Measurements from ENCODE around the gene EPHB3. TPM values are rescaled to one million over a fixed set of nuclear protein-coding genes. Genes with fewer than 3 reads are reported as not detected.

EPHB3 gene
- total RNA-seq, 3 donors from 2014 or later (not counting 1 experiment from before 2014, with no cell fraction given), result not detected

- Histone ChIP-seq H3K9me3 (ENCODE audit: control insufficient read depth, insufficient read depth, low read length) (no peaks in the 10 kb centered on the region), H3K4me1 (ENCODE audit: control insufficient read depth, insufficient read depth, low read length) (peaks cover 58% of the 10 kb centered on the region), H3K27ac (ENCODE audit: low read length) (no peak overlapping the region), H3K36me3 (ENCODE audit: control insufficient read depth, insufficient read depth, low read length) (no peaks in the 10 kb centered on the region), H3K27me3 (ENCODE audit: control insufficient read depth, insufficient read depth, low read length) (peaks cover 34% of the 10 kb centered on the region), H3K4me3 (ENCODE audit: low read length) (no peak overlapping the region)
- no peaks in the 10 kb centered on the region for H3K36me3 Mint-ChIP-seq
- intact Hi-C loops (cut with micrococcal nuclease), result no loop called here
- ATAC-seq (peak; percentile 90 to 93 (median 91)), DNase-seq (peak in 1 of 2 donors; percentile 68)
- peaks cover 42 to 57% of the 10 kb centered on the region in 2 donors for H3K4me1 Mint-ChIP-seq
- H3K9me3 Mint-ChIP-seq, result no peaks in the 10 kb centered on the region
- peak overlapping the region; percentile 61 for H3K4me3 Mint-ChIP-seq
- peak overlapping the region in 1 of 2 donors; percentile 53 for H3K27ac Mint-ChIP-seq
- H3K27me3 Mint-ChIP-seq (ENCODE audit: low read depth in 2 of 2), result peaks cover 34 to 44% of the 10 kb centered on the region in 2 donors
- TF ChIP-seq CTCF (IDR thresholded peaks at IDR 0.05), result no peak
Observed at GRCh38 chr3:184608209-184608608, 46.6 kb downstream of the EPHB3 start.

GRCh38 chr3:184609476-184610244 lies 48.1 kb downstream of the EPHB3 start:
- Mint-ChIP-seq H3K4me1 (peaks cover 36 to 47% of the 10 kb centered on the region in 2 donors), H3K36me3 (no peaks in the 10 kb centered on the region), H3K4me3 (no peak overlapping the region), H3K27me3 (ENCODE audit: low read depth in 2 of 2) (peaks cover 24 to 38% of the 10 kb centered on the region in 2 donors), H3K27ac (no peak overlapping the region), H3K9me3 (no peaks in the 10 kb centered on the region)
- intact Hi-C loops (cut with micrococcal nuclease), result no loop called here
- Histone ChIP-seq H3K4me3 (ENCODE audit: low read length) (no peak overlapping the region), H3K27ac (ENCODE audit: low read length) (no peak overlapping the region), H3K4me1 (ENCODE audit: control insufficient read depth, insufficient read depth, low read length) (peaks cover 46% of the 10 kb centered on the region), H3K27me3 (ENCODE audit: control insufficient read depth, insufficient read depth, low read length) (peaks cover 25% of the 10 kb centered on the region), H3K9me3 (ENCODE audit: control insufficient read depth, insufficient read depth, low read length) (no peaks in the 10 kb centered on the region), H3K36me3 (ENCODE audit: control insufficient read depth, insufficient read depth, low read length) (no peaks in the 10 kb centered on the region)
- TF ChIP-seq CTCF (IDR thresholded peaks at IDR 0.05), result no peak
- 93% methylated on average over 9 of the region's 9 CpGs for WGBS (ENCODE audit: insufficient coverage)
- no peak for DNase-seq
- no peak for ATAC-seq

GRCh38 chr3:184610245-184610871 lies 48.8 kb downstream of the EPHB3 start:
- no peaks in the 10 kb centered on the region for H3K36me3 ChIP-seq (ENCODE audit: control insufficient read depth, insufficient read depth, low read length)
- intact Hi-C loops (cut with micrococcal nuclease), result no loop called here
- H3K4me1 Mint-ChIP-seq, result peaks cover 36 to 40% of the 10 kb centered on the region in 2 donors
- peaks cover 19 to 33% of the 10 kb centered on the region in 2 donors for H3K27me3 Mint-ChIP-seq (ENCODE audit: low read depth in 2 of 2)
- H3K4me1 ChIP-seq (ENCODE audit: control insufficient read depth, insufficient read depth, low read length), result peaks cover 42% of the 10 kb centered on the region
- H3K27me3 ChIP-seq (ENCODE audit: control insufficient read depth, insufficient read depth, low read length), result peaks cover 19% of the 10 kb centered on the region
- H3K27ac ChIP-seq (ENCODE audit: low read length), result no peak overlapping the region
- H3K4me3 ChIP-seq (ENCODE audit: low read length), result no peak overlapping the region
- no peaks in the 10 kb centered on the region for H3K9me3 Mint-ChIP-seq
- no peaks in the 10 kb centered on the region for H3K9me3 ChIP-seq (ENCODE audit: control insufficient read depth, insufficient read depth, low read length)
- DNase-seq, result no peak
- no peak overlapping the region for H3K27ac Mint-ChIP-seq
- H3K36me3 Mint-ChIP-seq, result no peaks in the 10 kb centered on the region
- H3K4me3 Mint-ChIP-seq, result no peak overlapping the region
- TF ChIP-seq CTCF (IDR thresholded peaks at IDR 0.05), result no peak
- ATAC-seq, result no peak
- 91% methylated on average over 5 of the region's 6 CpGs for WGBS (ENCODE audit: insufficient coverage)
